ENCODE results near the gene TTR. TPM values are rescaled to one million over a fixed set of nuclear protein-coding genes. Genes with fewer than 3 reads are reported as not detected.

TTR gene
- polyA plus RNA-seq, 4 donors = 0.25 to 0.76 (median 0.33) TPM

- no peak for DNase-seq (ENCODE audit: low read depth in 4 of 4, low spot score in 3 of 4)
These were observed 20.4 kb downstream of the TTR start for GRCh38 chr18:31612124-31612523.

DNA sequence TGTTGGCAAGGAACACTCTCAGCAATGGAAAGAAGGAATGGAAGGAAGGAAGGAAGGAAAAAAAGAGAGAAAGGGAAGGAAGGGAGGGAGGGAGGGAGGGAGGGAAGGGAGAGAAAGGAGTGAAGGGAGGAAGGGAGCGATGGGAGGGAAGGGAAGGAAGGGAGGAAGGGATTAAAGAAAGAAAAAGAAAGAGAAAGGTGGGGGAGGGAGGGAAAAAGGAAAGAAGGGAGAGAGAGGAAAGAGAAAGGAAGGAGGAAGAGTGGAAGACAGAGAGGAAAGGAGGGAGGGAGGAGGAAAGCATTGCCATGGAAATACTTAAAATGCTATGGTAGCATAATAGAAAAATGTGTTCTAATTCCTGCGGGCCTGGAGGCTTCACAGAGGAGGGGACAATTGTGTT is 22.4 kb downstream of the TTR start:
- no peak for DNase-seq (ENCODE audit: low read depth in 4 of 4, low spot score in 3 of 4)

DNA sequence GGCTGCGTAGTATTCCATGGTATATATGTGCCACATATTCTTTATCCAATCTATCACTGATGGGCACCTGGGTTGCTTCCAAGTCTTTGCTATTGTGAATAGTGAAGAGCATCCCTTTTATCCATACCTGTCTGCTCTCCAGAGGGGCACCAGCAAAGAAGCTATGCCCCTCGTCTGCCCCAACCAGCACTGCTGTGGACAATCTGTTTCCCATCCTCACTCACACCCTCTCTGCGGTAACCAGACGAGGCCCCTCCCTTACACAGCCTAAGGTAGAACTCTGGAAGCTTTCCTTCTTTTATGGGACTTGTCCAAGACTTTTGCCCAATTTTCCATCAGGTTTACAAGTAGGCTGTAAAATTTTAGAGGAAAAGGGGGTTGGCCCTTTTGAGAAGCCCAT is 24.9 kb downstream of the TTR start:
- no peak for DNase-seq (ENCODE audit: low read depth in 4 of 4, low spot score in 3 of 4)

DNA sequence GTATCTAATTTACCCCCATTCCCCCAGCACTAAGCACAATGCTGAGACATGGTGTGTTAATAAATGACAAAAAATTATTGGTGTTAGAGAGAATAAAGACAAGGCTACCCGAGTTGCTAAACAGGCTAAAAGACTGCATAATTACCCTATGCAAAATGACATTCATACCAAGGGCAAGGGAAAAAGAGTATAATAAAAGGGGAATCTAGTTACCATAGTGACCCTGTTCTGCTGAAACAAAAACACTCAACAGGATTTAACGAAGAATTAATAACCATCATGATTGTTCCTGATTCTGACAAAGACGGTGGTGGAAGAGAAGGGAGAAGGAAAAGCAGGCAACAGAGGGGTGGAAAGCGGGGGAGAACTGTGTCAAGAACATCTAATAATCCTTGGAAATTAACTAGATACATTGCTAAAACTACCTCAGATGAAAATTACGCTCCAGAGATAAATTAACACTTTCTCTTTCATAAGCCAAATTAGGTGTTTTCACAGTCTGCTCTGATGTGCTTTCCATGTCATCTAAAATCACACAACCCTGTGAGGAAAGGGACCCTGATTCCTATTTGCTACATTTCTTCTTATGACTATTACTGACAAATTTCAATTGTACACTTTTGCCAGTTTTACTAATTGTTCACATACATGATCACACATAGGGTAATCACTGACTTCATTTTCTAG is 25.5 kb downstream of the TTR start:
- no peak for DNase-seq (ENCODE audit: low read depth in 4 of 4, low spot score in 3 of 4)

GRCh38 chr18:31618801-31619200 is 27.1 kb downstream of the TTR start:
- DNase-seq (ENCODE audit: low read depth in 4 of 4, low spot score in 3 of 4) = no peak

DNA sequence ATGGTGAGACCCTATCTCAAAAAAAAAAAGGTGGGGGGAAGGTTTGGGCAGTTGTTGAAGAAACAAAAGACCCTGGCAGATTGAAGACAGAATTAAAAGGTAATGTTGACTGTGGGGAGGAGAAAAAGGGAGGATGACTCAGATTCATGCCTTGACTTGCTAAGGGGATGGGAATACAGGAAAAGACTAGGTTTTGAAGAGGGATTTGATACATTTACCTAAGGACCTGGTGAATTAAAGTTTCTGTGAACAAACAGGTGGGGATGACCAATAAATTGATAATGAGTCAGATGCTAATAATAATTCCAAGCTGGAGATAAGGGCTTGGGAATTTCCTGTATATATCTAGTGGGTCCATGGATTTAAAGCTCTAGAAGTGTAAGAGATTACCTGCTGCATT is 27.6 kb downstream of the TTR start:
- DNase-seq (ENCODE audit: low read depth in 4 of 4, low spot score in 3 of 4) = no peak

DNA sequence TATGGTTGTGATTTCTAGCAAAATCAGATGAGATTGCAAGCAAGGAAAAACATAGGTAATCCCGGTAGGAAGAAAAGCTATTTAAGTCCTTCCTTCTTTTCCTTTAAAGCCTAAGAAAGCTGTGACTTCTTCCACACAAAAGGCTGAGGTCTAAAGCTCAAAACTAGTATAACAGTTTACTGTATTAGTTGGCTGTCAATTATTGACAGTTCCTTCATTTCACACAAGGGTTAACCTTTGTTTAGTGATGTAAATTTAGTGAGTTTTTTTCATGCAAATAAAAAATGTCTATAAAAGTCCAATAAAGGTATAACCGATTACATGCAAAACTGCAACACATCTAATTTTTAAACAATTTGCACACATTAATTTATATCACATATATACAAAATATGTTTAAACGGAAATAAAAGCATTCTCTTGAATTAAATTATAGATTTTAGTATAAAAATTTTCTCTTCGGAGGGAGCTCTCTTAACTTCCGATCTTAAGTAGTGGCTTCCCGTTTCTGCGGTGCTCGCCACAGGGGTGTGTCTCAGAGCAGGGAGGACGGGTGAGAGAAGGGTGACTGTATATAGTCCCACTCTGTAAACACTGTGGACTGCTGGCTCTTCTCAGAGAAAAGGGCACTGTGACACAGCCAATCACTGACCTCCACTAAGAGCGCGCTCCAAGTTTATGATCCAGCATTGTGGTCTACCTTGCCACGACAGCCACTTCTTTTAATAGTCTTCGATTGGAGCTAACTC is 33.4 kb downstream of the TTR start:
- no peak for DNase-seq (ENCODE audit: low read depth in 4 of 4, low spot score in 3 of 4)

DNA sequence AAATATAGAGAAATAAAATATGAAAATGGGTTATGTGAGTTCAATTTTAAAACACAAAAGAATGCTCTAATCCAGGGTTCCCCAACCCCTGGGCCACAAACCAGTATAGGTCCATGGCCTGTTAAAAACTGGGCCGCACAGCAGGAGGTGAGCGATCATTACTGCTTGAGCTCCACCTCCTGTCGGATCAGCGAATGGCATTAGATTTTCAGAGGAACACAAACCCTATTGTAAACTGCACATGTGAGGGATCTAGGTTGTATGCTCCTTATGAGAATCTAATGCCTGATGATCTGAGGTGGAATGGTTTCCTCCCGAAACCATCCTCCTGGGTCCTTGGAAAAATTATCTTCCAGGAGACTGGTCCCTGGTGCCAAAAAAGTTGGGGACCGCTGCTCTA is 34.7 kb downstream of the TTR start:
- no peak for DNase-seq (ENCODE audit: low read depth in 4 of 4, low spot score in 3 of 4)

DNA sequence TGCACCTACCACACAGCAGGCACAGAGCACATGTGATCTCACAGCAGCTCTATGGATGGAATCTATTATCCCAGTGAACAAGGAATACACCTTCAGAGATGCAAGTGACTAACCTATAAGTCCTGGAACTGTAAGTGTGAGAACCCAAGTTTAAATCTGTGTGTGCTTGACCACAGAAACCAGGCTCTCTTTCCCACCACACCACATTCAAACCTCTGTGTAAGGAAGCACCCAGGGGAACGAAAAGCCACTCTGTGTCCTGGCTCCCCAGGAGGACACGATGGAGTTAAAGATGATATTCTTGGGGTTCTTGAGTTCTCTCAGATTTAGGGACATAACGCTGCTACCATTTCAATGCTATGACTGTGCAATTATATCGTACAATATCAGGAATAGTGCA is 38.9 kb downstream of the TTR start:
- DNase-seq (ENCODE audit: low read depth in 4 of 4, low spot score in 3 of 4) = no peak

- DNase-seq (ENCODE audit: low read depth in 4 of 4, low spot score in 3 of 4) = no peak
These were observed 39.8 kb downstream of the TTR start for GRCh38 chr18:31631526-31631925.

- no peak for DNase-seq (ENCODE audit: low read depth in 4 of 4, low spot score in 3 of 4)
These were observed 40.7 kb downstream of the TTR start for GRCh38 chr18:31632356-31632755.

DNA sequence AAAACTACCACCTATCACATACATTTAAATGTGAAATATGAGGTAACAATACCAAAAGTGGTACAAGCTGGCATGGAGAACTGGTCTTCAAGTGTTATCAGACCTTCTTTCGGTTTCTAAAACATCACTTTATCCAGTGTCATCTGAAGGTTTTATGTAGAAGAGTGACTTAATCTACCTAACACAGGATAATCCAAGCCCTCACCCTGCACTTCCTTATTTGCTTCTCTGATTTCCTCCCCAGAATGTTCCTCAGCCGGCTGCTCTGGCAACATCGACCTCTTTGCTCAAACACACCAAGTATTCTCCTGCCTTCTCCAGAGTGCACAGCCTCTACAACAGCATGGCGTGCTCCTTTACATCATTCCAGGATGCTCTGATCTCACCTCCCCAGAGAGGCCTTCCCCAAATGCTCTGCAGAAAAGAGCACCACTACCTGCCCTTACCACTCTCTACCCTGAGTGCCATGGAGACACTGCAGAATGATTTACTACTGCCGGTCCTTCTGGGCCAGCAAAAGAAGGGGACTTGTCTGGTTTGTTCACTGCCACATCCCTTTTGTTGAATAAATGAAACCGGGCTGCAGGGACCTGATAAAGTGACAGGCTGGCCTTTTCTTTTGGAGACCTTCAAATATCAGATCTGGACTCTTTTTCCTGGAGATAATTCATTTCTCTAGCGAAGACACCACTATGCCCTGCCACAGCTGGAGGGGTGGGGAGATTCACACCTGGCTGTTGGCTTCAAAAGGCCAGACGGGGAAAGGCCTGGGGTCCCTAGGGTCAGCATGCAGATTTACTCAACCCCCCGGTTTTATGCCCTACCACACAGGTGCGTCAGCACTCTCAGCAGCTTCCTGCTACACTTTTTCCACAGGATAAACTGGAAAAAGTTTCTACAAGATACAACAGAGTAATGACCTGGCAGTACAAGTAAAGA is 42.0 kb downstream of the TTR start:
- DNase-seq (ENCODE audit: low read depth in 4 of 4, low spot score in 3 of 4) = no peak

GRCh38 chr18:31634331-31634713 is 42.6 kb downstream of the TTR start:
- DNase-seq (ENCODE audit: low read depth in 4 of 4, low spot score in 3 of 4) = no peak

DNA sequence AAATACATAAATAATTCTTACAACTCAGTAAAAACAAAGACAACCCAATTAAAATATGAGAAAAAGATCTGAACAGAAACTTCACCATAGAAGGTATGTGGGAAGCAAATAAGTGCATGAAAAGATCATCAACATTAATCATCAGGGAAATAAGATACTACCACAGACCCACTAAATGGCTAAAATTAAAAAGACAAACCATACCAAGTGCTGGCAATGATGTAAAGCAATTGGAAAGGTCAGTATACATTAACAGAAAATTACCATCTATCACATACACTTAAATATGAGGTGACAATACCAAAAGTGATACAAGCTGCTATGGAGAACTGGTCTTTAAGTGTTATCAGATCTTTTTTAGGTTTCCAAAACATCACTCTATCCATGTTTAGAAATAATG is 44.7 kb downstream of the TTR start:
- no peak for DNase-seq (ENCODE audit: low read depth in 4 of 4, low spot score in 3 of 4)

DNA sequence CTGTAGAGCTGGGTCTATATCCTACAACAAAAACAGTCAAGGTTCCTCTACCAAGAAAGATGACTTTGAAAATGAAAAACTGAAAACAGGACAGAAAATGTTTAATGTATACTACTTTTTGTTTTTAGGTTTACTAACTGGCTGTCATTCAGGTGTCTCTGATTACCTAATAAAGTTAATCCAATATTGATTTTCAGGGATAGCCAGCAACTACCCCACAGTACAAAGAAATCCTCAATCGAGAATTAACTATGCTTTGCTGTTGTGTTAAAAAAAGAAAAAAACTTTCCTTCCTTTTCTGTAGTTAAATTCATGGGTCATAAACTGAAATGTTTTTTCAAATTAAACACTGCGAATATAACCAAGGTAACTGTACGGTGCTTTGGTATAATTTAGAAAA is 45.8 kb downstream of the TTR start:
- DNase-seq (ENCODE audit: low read depth in 4 of 4, low spot score in 3 of 4) = no peak

DNA sequence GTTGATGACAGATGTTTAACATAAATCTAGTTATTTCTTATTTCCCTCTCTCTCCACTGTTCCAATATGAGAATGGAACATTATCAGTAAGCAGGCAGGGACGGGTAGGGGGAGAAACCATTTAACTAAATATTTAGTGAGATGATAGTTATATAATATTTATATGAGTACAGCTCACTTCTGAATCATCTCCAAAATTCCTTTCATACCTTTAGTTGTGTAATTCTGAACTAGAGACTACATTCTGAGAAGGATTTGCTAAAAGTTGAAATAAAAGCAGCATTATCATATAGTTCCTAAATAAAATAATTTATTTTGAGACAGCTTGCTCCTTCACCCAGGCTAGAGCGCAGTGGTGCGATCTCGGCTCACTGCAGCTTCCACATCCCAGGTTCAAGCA is 51.3 kb downstream of the TTR start:
- DNase-seq (ENCODE audit: low read depth in 4 of 4, low spot score in 3 of 4) = no peak

DNA sequence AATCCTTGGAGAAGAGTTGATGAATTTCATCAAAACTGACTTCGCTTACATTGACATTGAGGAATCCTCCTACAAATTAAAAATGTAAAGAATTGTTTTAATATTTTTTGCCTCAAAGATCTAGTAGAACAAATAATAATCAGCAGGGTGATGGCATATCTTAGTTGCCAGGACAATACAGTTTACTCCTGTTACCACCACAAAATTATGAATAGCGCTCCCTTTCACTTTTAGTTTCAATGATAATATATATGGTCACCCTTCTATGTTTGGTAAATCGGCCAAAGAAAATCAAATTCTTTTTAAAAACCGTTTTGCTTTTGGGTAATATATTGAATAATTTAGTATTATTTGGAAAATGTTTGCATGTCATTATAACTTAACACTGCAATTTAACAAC is 53.7 kb downstream of the TTR start:
- DNase-seq (ENCODE audit: low read depth in 4 of 4, low spot score in 3 of 4) = no peak

DNA sequence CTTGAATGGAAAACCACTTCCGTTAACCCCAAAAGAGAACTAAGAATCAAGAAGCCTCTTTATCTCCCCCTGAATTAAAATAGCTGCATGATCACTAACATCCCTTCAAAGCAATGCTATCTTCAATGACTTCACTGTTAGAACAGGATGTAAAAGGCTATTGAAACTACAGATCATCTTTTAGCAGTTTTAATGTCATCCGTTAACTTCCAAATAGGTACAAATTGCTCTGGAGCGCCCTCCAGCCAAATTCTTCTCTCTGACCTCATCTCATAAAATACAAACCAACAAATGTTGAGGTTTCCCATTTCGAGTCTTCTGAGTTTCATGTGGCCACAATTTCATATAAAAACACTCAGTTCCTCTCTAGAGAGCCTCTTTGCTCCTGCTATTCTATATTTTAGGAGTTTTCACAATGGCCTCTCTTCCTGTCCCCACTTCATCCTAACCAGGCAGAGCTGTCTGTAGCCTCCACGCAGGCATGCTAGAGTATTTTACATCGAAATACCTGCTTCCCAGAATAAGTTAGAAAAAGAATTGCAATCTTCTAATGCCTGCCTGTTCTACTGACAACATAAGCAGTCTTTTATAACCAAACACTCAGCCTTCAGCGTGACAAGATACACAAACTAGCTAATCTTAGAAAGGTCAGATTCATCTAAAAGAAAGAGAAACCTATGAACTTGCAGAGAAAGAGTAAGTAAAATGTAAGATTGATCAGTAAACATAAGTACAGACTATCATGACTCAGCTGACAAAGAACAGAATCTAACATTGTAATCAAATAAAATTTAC is 54.9 kb downstream of the TTR start:
- DNase-seq (ENCODE audit: low read depth in 4 of 4, low spot score in 3 of 4) = no peak

GRCh38 chr18:31647127-31647753 is 55.6 kb downstream of the TTR start:
- no peak for DNase-seq (ENCODE audit: low read depth in 4 of 4, low spot score in 3 of 4)

Data from right renal pelvis (tissue), 4 donors.